GM19240 (cell line): ENCODE data around the gene SYNJ2.
"Not testable (repeated sequence)": the region's sequence is repeated elsewhere in the genome, so short reads cannot be mapped to it uniquely, and the experiment has no call there.

Source experiments
- DNase-seq: peaks from one replicate; pipeline ENCODE4 v3.0.0; 2011; ENCODE audit warnings: low spot score; ENCODE audit not compliant: insufficient read length

SYNJ2 gene

GRCh38 chr6:157954150-157955117 is 27.2 kb upstream of the SYNJ2 start:
- no peak for DNase-seq

- no peak for DNase-seq
These were observed 26.0 kb upstream of the SYNJ2 start for GRCh38 chr6:157955675-157956074.

- DNase-seq: no peak
These were observed 25.4 kb upstream of the SYNJ2 start for GRCh38 chr6:157956171-157956730.

- no peak for DNase-seq
These were observed 22.0 kb upstream of the SYNJ2 start for GRCh38 chr6:157959451-157960227.

DNA sequence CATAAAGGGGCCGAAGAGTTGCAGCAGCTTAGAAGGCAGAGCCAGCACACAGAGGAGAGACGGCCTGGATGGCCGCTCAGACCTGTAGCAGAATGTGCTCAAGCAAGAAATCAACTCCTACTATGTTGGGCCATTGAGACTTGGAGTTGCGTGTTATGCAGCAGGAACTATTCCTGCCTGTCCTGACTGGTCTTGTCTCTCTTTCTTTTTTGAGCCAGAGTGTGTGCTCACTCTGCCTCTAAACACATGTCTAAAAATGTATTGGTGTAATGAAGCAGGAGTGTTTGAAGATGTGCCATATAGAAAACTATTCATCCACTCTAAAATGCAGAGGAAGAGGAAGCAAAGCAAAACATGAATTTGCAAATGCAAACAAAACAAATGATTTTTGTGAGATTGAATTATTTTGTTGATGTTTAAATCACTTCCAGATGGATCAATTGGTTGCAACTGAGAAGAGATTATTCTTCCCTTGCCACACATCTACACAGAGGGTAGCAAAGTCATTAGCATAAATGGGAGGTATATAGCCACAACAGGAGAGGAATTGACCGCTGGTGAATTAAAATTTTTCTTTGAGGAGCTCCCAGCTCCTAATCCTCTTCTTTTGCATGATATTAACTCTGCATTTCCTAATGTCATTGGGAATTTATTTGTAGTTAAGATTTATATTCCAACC is 20.4 kb upstream of the SYNJ2 start:
- no peak for DNase-seq

DNA sequence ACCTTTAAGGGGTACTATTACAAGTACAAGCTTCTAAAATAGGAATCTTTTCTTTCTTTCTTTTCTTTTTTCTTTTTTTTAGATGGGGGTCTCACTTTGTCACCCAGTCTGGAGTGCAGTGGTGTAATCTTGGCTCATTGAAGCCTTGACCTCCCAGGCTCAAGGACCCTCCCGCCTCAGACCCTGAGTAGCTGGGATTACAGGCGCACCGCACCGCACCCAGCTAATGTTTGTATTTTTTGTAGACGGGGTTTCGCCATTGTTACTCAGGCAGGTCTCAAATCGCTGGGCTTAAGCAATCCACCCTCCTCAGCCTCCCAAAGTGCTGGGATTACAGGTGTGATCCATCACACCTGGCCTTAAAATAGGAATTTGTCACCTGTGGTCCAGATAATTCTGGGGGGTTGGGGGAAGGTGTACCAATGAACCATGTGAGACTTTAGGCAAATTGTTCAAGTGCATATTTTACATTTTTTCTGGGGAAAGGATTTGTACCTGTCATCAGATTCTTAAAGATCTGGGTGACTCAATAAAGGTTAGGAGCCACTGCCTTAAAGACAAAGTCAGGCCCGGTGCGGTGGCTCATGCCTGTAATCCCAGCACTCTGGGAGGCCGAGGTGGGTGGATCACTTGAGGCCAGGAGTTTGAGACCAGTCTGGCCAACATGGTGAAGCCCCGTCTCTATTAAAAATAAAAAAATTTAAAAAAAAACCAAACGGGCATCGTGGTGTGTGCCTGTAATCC is 19.7 kb upstream of the SYNJ2 start:
- no peak for DNase-seq

DNA sequence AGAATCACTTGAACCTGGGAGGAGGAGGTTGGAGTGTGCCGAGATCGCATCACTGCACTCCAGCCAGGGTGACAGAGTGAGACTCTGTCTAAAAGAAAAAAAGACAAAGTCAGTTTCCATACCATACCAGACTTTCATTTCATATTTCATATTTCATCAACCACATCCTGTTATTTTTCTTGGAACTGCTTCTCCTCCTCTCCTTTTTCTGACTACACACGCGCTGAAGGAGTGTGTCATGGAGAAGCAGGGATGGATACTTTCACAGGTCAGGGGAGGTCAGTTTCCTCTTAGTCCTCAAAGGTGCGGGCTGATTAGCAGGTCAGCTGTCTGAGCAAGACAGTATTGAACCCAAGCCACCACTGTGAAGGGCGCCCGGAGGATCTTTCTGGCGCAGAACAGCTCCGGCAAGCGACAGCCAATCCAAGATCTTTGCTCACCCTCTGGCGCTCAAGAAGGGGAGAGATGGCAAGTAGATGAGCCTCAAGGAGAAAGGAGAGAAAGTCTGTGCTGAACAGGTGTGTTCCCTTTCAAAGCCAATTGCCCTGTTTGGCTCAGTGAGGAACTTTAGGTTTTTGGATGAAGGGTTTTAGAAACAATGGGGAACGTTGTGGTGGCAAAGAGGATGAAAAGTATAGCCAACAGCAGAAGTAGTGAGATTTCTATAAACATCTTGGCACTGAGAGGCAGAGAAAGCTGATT is 18.9 kb upstream of the SYNJ2 start:
- no peak for DNase-seq

- no peak for DNase-seq
These were observed 17.6 kb upstream of the SYNJ2 start for GRCh38 chr6:157964100-157964499.

GRCh38 chr6:157965387-157965786 is 16.3 kb upstream of the SYNJ2 start:
- no peak for DNase-seq

DNA sequence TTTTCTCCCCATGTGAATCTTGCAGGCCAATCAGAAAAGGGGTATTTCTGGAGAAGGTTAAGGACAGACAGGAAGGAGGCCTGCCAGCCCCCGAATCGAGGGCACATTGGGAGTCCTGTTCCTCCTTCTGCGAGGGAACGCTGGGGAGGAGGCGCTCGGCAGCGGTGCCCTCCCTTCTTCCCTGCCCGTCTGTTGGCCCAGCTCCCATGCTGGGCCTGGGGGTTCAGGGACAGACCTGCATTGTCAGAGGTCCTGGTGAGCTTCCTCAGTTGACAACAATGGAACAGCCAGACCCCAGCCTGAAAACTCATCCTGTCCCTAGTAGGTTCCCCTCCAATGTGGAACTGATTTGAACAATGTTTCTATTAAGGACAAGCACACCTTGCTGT is 15.1 kb upstream of the SYNJ2 start:
- no peak for DNase-seq

DNA sequence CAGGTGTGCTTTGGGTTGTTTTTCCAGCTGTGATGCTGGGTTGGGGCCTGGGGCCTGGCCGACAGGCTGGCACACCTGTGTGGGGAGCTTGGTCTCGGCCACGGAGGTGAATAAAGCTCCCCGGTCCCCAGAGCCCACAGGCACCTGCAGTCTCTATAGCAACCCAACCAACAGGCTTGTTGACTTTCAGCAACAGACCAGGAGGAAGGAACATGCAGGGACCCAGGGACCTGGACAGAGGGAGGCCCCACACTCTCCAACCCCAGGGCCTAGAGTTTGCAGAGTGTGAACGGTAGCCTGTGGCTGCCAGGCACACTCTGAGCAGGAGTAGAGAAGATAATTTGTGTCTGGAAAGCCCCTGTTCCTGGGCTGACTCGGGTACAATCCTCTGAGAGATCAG is 14.6 kb upstream of the SYNJ2 start:
- DNase-seq: no peak

GRCh38 chr6:157967486-157967885 is 14.2 kb upstream of the SYNJ2 start:
- DNase-seq: no peak

DNA sequence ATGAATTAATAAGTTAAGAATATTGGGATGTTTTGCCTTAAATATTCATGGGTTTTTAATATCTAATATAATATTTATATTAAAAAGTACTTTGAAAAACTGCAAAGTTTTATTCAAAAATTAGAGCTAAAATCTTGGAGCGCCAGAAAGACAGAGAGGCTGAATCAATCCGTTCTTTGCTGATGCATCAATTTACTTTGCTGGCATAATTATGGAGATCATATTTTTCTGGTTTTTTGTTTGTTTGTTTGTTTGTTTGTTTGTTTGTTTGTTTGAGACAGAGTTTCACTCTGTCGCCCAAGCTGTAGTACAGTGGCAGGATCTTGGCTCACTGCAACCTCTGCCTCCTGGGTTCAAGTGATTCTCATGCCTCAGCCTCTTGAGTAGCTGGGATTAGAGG is 9.5 kb upstream of the SYNJ2 start:
- DNase-seq: not testable (repeated sequence)

GRCh38 chr6:157974341-157974894 is 7.2 kb upstream of the SYNJ2 start:
- no peak for DNase-seq

DNA sequence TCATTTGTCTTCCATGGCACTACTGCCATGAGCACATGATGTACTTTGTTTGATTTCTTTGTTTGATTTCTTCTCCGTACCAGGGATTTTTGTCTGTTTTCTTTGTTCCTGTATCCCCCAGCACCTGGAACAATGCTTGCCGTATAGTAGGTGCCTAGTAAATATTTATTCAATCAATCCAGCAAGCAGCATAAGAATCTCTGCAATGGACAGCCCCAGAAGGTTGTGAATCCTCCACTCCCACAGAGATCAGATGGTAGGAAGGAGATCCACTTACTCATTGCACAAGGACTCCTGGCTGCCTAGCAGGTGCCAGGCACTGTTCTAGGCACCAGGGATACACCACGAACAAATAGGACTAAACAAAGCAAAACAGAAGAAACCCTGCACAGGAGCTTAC is 6.7 kb upstream of the SYNJ2 start:
- no peak for DNase-seq

DNA sequence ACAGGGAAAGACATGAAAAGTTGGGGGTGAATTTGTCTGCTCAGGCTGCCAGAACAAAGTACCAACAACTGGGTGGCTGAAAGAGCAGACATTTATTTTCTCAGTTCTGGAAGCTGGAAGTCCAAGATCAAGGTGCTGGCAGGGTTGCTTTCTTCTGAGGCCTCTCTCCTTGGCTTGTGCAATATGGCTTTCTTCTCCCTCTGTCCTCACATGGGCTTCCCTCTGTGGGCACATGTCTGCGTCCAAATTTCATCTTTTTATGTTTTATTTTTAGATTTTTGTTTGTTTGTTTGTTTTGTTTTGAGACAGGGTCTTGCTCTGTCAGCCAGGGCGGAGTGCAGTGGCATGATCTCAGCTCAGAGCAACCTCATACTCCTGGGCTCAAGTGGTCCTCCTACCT is 6.2 kb upstream of the SYNJ2 start:
- no peak for DNase-seq

GRCh38 chr6:157976345-157977175 is 5.1 kb upstream of the SYNJ2 start:
- DNase-seq: no peak

GRCh38 chr6:157977176-157977804 is 4.4 kb upstream of the SYNJ2 start:
- DNase-seq: no peak
